Sigmoid colon (tissue), 7 donors: ENCODE results near the gene PFDN4. TPM values are rescaled to one million over a fixed set of nuclear protein-coding genes. Genes with fewer than 3 reads are reported as not detected.
"Not testable (repeated sequence)": the region's sequence is repeated elsewhere in the genome, so short reads cannot be mapped to it uniquely, and the experiment has no call there.

Experiments
- DNase-seq: peaks from one replicate; pipeline ENCODE4 v3.0.0-alpha.2; 2019
- H3K27ac ChIP-seq, 4 donors: fragments of 200-600 bp; sonication (generic); one replicate each; pipeline ENCODE4 v1.5.1; 2016 to 2019; ENCODE audit warnings: mild to moderate bottlenecking in 1 of 4
- H3K27me3 ChIP-seq, 3 donors: fragments of 200-600 bp; sonication (generic); one replicate each; pipeline ENCODE4 v1.5.1; 2019; ENCODE audit warnings: mild to moderate bottlenecking in 1 of 3
- H3K36me3 ChIP-seq, 4 donors: fragments of 200-600 bp; sonication (generic); one replicate each; pipeline ENCODE4 v1.5.1; 2016 to 2019
- H3K4me1 ChIP-seq, 4 donors: fragments of 200-600 bp; sonication (generic); one replicate each; pipeline ENCODE4 v1.5.1; 2017 to 2019
- H3K4me3 ChIP-seq, 4 donors: fragments of 200-600 bp; sonication (generic); one replicate each; pipeline ENCODE4 v1.5.1; 2017 to 2019; ENCODE audit warnings: mild to moderate bottlenecking in 2 of 4, moderate library complexity in 1 of 4
- H3K9me3 ChIP-seq, 4 donors: fragments of 200-600 bp in 3 of 4; sonication (generic) in 3 of 4; one replicate each; pipeline versions ENCODE4 v1.5.1 to v1.6.1; 2013 to 2019
- EP300 ChIP-seq, 4 donors: sonication (generic); formaldehyde crosslinking; IDR thresholded peaks; one replicate each; pipeline ENCODE4 v1.6.1; 2017; ENCODE audit warnings: antibody characterized with exemption in 4 of 4
- POLR2A ChIP-seq, 2 donors: fragments of 450-650 bp; IDR thresholded peaks; one replicate each; pipeline ENCODE4 v1.6.1; 2016; ENCODE audit warnings: antibody characterized with exemption in 2 of 2, mild to moderate bottlenecking in 2 of 2, moderate library complexity in 2 of 2
- POLR2AphosphoS5 ChIP-seq, 4 donors: sonication (generic); formaldehyde crosslinking; IDR thresholded peaks; one replicate each; pipeline ENCODE4 v1.6.1; 2017; ENCODE audit warnings: antibody characterized with exemption in 4 of 4
- WGBS, 2 donors: extraction: QIAGEN DNeasy Blood & Tissue Kit; methylation state at CpG; one replicate each; pipeline ENCODE4 v1.1.7; 2013; 5-methylcytosine and 5-hydroxymethylcytosine counted together
- intact Hi-C: fragments of 100-400 bp; cut with DNase I; formaldehyde crosslinking; loops from one replicate; pipeline ENCODE4 v1.15.1; 2023
- polyA plus RNA-seq, 3 donors: library from polyadenylated mRNA; stranded (reverse); fragments of 200-250 nt; gene quantifications; one replicate each; pipeline ENCODE4 v1.2.3, GENCODE V29; 2013
- total RNA-seq, 4 donors: library from RNA; depleted of rRNA; stranded (reverse); fragments of >200 nt; gene quantifications; one replicate each; pipeline ENCODE4 v1.1.0, GENCODE V29; 2016
- TF ChIP-seq, protein P1 (sequence below), 4 experiments: fragments of 450-650 bp in 3 of 4; fragments of 200-600 bp in 1 of 4; IDR thresholded peaks; one replicate each; pipeline ENCODE4 v1.5.1; 2016 to 2019; ENCODE audit warnings: antibody characterized with exemption in 4 of 4, mild to moderate bottlenecking in 3 of 4, moderate library complexity in 2 of 4
- donor health status: healthy with polysubstance abuse.
- donor health status: Bipolar disorder and iron deficiency.
- donor health status: healthy.

The PFDN4 gene
- total and polyA plus RNA-seq, 7 donors: 55.3 to 284 (median 101) TPM

DNA sequence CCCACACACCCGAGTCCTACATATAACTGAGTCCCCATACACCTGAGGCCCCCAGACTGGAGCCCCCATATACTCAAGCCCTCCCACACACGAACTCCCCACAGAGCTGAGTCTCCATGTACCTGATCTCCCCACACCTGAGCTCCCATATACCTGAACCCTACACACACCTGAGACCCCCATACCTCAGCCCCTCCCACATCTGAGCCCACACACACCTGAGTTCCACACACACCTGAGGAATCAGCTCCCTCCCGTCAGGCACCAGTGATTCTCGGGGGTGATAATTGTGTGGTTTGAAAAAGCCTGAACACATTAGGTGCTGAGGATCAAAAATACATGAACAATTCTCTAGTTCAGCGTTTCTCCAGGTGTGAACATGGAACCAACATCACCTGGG is 15.4 kb downstream of the PFDN4 start:
- intact Hi-C loops: no loop called here
- Histone ChIP-seq H3K36me3 (peaks cover 0 to 5% (median 0%) of the 10 kb centered on the region in 4 donors), H3K9me3 (no peaks in the 10 kb centered on the region), H3K27me3 (no peaks in the 10 kb centered on the region), H3K4me1 (peaks cover 0 to 3% (median 0%) of the 10 kb centered on the region in 4 donors), H3K4me3 (no peak overlapping the region), H3K27ac (no peak overlapping the region)
- no peak for DNase-seq
- WGBS, 2 donors: 76 to 86% methylated on average over 5 of the region's 5 CpGs
- TF ChIP-seq, protein P1, sequence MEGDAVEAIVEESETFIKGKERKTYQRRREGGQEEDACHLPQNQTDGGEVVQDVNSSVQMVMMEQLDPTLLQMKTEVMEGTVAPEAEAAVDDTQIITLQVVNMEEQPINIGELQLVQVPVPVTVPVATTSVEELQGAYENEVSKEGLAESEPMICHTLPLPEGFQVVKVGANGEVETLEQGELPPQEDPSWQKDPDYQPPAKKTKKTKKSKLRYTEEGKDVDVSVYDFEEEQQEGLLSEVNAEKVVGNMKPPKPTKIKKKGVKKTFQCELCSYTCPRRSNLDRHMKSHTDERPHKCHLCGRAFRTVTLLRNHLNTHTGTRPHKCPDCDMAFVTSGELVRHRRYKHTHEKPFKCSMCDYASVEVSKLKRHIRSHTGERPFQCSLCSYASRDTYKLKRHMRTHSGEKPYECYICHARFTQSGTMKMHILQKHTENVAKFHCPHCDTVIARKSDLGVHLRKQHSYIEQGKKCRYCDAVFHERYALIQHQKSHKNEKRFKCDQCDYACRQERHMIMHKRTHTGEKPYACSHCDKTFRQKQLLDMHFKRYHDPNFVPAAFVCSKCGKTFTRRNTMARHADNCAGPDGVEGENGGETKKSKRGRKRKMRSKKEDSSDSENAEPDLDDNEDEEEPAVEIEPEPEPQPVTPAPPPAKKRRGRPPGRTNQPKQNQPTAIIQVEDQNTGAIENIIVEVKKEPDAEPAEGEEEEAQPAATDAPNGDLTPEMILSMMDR (IDR thresholded peaks at IDR 0.05): no peak
- TF ChIP-seq EP300 (IDR thresholded peaks at IDR 0.05) (no peak), POLR2A (IDR thresholded peaks at IDR 0.05) (no peak)

DNA sequence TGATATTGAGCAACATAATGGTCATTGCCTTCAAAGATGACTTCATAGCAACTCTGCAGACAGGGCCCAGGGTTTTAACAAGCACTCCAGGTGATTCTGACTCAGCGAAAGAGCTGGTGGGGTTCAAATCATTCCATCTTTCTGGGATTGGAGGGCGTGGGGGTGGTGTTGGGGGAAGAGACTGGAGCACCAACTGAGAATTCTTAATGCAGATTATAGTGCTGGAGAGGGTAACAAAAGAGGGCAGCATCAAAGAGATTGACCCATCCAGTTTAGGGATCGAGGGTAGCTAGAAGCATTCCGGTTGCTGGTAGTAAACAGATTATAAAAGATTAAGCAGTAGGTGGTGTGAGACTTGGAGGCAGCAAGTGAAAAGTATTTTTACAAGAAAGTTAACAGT is 15.9 kb downstream of the PFDN4 start:
- DNase-seq: no peak
- 69 to 71% methylated on average over 4 of the region's 4 CpGs for WGBS, 2 donors
- TF ChIP-seq POLR2A (IDR thresholded peaks at IDR 0.05): no peak
- TF ChIP-seq, protein P1 (IDR thresholded peaks at IDR 0.05): no peak
- no peak for TF ChIP-seq POLR2AphosphoS5 (IDR thresholded peaks at IDR 0.05)
- no peak for TF ChIP-seq EP300 (IDR thresholded peaks at IDR 0.05)
- Histone ChIP-seq H3K4me1 (no peaks in the 10 kb centered on the region), H3K27ac (no peak overlapping the region), H3K4me3 (no peak overlapping the region), H3K9me3 (no peaks in the 10 kb centered on the region), H3K27me3 (no peaks in the 10 kb centered on the region), H3K36me3 (peaks cover 0 to 5% (median 0%) of the 10 kb centered on the region in 4 donors)
- intact Hi-C loops: no loop called here

DNA sequence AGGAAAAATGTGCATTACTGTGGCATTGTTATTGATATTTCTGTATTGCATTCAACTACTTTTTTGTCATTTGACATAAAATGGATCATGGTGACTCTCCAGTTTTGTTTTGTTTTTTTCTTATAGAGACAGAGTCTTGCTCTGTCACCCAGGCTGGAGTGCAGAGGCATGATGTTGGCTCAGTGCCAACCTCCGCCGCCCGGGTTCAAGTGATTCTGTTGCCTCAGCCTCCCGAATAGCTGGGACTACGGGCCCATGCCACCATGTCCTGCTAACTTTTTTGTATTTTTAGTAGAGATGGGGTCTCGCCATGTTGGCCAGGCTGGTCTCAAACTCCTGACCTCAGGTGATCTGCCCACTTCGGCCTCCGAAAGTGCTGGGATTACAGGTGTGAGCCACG is 16.8 kb downstream of the PFDN4 start:
- H3K36me3 ChIP-seq, intact Hi-C loops, H3K4me3 ChIP-seq, H3K27me3 ChIP-seq, H3K9me3 ChIP-seq, H3K4me1 ChIP-seq, H3K27ac ChIP-seq, DNase-seq: not testable (repeated sequence)
- WGBS, 2 donors: 83 to 94% methylated on average over 9 of the region's 9 CpGs

GRCh38 chr20:54227241-54227640 is 19.4 kb downstream of the PFDN4 start:
- no peaks in the 10 kb centered on the region for H3K27me3 ChIP-seq

GRCh38 chr20:54227751-54228150 is 19.9 kb downstream of the PFDN4 start:
- intact Hi-C loops: no loop called here

More at GRCh38 chr20:54227241-54227640, 19.4 kb downstream of the PFDN4 start:
- Histone ChIP-seq H3K27ac (no peak overlapping the region), H3K4me1 (no peaks in the 10 kb centered on the region), H3K4me3 (no peak overlapping the region), H3K36me3 (no peaks in the 10 kb centered on the region), H3K9me3 (no peaks in the 10 kb centered on the region)
- intact Hi-C loops: no loop called here
- no peak for DNase-seq
- TF ChIP-seq EP300 (IDR thresholded peaks at IDR 0.05): no peak

DNA sequence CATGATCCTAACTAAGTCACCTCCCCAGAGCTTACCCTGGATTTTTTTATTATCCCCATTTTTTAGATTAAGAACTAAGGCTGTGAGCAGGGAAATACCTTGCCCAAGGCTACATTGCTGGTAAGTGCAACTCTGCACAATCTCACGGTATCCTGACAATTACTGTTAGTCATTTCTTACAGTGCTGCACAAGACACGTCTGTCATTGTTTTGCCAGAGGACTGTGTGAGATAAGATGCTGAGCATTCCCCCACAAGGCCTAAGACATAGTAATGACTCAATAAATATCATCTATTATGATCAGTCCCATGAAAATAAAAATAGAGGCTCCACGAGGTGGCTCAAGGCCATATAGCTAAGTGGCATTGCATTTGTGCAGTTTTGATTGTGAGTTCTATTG is 21.0 kb downstream of the PFDN4 start:
- no peak for DNase-seq
- 75 to 83% methylated on average over 3 of the region's 3 CpGs for WGBS, 2 donors
- Histone ChIP-seq H3K27ac (no peak overlapping the region), H3K27me3 (no peaks in the 10 kb centered on the region), H3K4me3 (no peak overlapping the region), H3K9me3 (peaks cover 0 to 3% (median 0%) of the 10 kb centered on the region in 4 donors), H3K4me1 (no peaks in the 10 kb centered on the region), H3K36me3 (no peaks in the 10 kb centered on the region)
- intact Hi-C loops: no loop called here
- TF ChIP-seq POLR2AphosphoS5 (IDR thresholded peaks at IDR 0.05) (no peak), EP300 (IDR thresholded peaks at IDR 0.05) (no peak), POLR2A (IDR thresholded peaks at IDR 0.05) (no peak)
- TF ChIP-seq, protein P1 (IDR thresholded peaks at IDR 0.05): no peak

More at GRCh38 chr20:54227751-54228150, 19.9 kb downstream of the PFDN4 start:
- H3K36me3 ChIP-seq: no peaks in the 10 kb centered on the region
- peaks cover 0 to 3% (median 0%) of the 10 kb centered on the region in 4 donors for H3K9me3 ChIP-seq
- no peak overlapping the region for H3K4me3 ChIP-seq
- no peaks in the 10 kb centered on the region for H3K27me3 ChIP-seq
- TF ChIP-seq, protein P1 (IDR thresholded peaks at IDR 0.05): no peak
- TF ChIP-seq POLR2A (IDR thresholded peaks at IDR 0.05) (no peak), POLR2AphosphoS5 (IDR thresholded peaks at IDR 0.05) (no peak), EP300 (IDR thresholded peaks at IDR 0.05) (no peak)
- WGBS, 2 donors: 90 to 95% methylated on average over 5 of the region's 5 CpGs
- no peaks in the 10 kb centered on the region for H3K4me1 ChIP-seq
- no peak for DNase-seq
- H3K27ac ChIP-seq: no peak overlapping the region
